BLaER1 treated with 17β-estradiol and CSF1 and Interleukin-3, amounts not matched to agents 10 nM and 100 nM (cell line): ENCODE data around the gene CTDSPL.
A peak's percentile ranks its signal among the peaks of the same experiment; 100 is the strongest.

ENCODE experiments used
- H3K27ac ChIP-seq, 11 experiments: shearing (Covaris generic); formaldehyde crosslinking; 2 replicates each; pipeline ENCODE4 v1.8.1; 2022
- H3K27me3 ChIP-seq, 11 experiments: shearing (Covaris generic); formaldehyde crosslinking; 2 replicates each; pipeline ENCODE4 v1.8.1; 2022
- H3K36me3 ChIP-seq, 11 experiments: shearing (Covaris generic); formaldehyde crosslinking; 2 replicates each; pipeline ENCODE4 v1.8.1; 2022
- H3K4me1 ChIP-seq, 10 experiments: shearing (Covaris generic); formaldehyde crosslinking; 2 replicates each; pipeline ENCODE4 v1.8.1; 2022
- H3K4me2 ChIP-seq, 11 experiments: shearing (Covaris generic); formaldehyde crosslinking; 2 replicates each; pipeline ENCODE4 v1.8.1; 2022
- H3K4me3 ChIP-seq, 10 experiments: shearing (Covaris generic); formaldehyde crosslinking; 2 replicates each; pipeline ENCODE4 v1.8.1; 2022
- H3K9ac ChIP-seq, 11 experiments: shearing (Covaris generic); formaldehyde crosslinking; 2 replicates each; pipeline ENCODE4 v1.8.1; 2022
- H3K9me3 ChIP-seq, 11 experiments: shearing (Covaris generic); formaldehyde crosslinking; replicated peaks in 1 of 11; 2 replicates each; pipeline ENCODE4 v1.8.1; 2022
- H4K20me1 ChIP-seq, 11 experiments: shearing (Covaris generic); formaldehyde crosslinking; 2 replicates each; pipeline ENCODE4 v1.8.1; 2022
- Cebpa-rat ChIP-seq, 11 experiments: shearing (Covaris generic); IDR thresholded peaks; 2 replicates each; pipeline ENCODE4 v1.8.1; 2022

CTDSPL gene

GRCh38 chr3:37953707-37954394 is 92.2 kb downstream of the CTDSPL start:
- peaks cover 0 to 5% (median 0%) of the 10 kb centered on the region in 11 experiments; a peak in 1 of 22 replicates for H3K9me3 ChIP-seq
- H3K4me3 ChIP-seq = 0 out of 20 replicates have a peak overlapping the region, but pooled peaks of 1 of the 10 experiments have one; percentile 2
- no peak overlapping the region for H3K9ac ChIP-seq
- no peaks in the 10 kb centered on the region for H4K20me1 ChIP-seq
- H3K27me3 ChIP-seq = no peaks in the 10 kb centered on the region
- peaks cover 41 to 59% (median 53%) of the 10 kb centered on the region in 10 experiments for H3K4me1 ChIP-seq
- peak overlapping the region in 6 of 11 experiments; percentile 2 to 51 (median 36); a peak in 9 of 22 replicates for H3K27ac ChIP-seq
- peak overlapping the region; percentile 21 to 90 (median 77); a peak in 21 of 22 replicates for H3K4me2 ChIP-seq
- H3K36me3 ChIP-seq = peaks cover 0 to 10% (median 0%) of the 10 kb centered on the region in 11 experiments; a peak in 8 of 22 replicates
- TF ChIP-seq Cebpa-rat (IDR thresholded peaks at IDR 0.05) = no peak

- Histone ChIP-seq H3K9me3 (peaks cover 0 to 5% (median 0%) of the 10 kb centered on the region in 11 experiments; a peak in 1 of 22 replicates), H3K4me1 (peaks cover 41 to 59% (median 53%) of the 10 kb centered on the region in 10 experiments), H3K27ac (peak overlapping the region in 4 of 11 experiments; percentile 28 to 72 (median 59); a peak in 5 of 22 replicates), H3K27me3 (no peaks in the 10 kb centered on the region), H3K4me3 (no peak overlapping the region), H4K20me1 (no peaks in the 10 kb centered on the region), H3K36me3 (peaks cover 0 to 10% (median 0%) of the 10 kb centered on the region in 11 experiments; a peak in 8 of 22 replicates), H3K4me2 (peak overlapping the region; percentile 54 to 90 (median 82); a peak in 19 of 22 replicates), H3K9ac (no peak overlapping the region)
- no peak for TF ChIP-seq Cebpa-rat (IDR thresholded peaks at IDR 0.05)
Observed at GRCh38 chr3:37954881-37955280, 93.2 kb downstream of the CTDSPL start.

DNA sequence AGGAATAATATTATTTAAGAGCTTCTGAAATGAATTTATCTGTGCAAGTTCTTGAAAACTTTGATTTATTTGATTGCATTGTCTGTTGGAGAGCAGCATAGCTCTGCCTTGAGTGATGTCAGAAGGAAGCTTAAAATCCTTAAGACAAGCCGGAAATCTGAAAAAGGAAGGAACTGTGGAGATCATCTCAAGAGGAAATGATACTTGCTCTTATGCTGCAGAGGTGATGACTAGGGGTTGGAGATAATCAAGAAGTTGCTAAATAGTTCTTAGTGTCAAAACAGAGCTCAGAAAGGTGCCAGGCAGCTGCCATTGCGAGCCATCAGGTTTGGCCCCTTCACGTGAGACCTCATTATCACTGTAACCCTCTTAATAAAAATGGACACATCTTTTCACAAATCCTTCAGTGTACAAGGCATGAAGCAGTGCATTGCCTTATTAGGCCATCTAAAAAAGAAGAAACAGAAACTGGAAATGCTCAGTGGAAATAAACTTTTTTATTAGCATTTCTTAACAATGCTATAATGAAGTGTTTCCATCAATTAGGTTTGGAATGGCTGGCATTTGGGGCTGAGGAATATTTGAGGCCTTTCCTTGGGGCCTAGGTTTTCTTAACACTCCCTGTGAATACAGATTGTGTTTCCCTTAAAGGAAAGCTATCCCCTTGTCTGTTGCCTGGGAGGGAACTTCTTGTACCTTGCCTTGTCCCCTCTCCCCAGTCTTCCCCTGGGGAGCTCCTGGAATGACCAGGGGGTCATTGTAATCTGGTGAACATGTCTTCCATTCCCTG is 94.4 kb downstream of the CTDSPL start:
- Histone ChIP-seq H3K27me3 (no peaks in the 10 kb centered on the region), H3K4me3 (no peak overlapping the region), H3K9me3 (peaks cover 0 to 5% (median 0%) of the 10 kb centered on the region in 11 experiments; a peak in 1 of 22 replicates), H3K36me3 (peaks cover 0 to 10% (median 0%) of the 10 kb centered on the region in 11 experiments; a peak in 6 of 22 replicates), H3K4me1 (peaks cover 41 to 59% (median 53%) of the 10 kb centered on the region in 10 experiments), H3K27ac (peak overlapping the region; percentile 18 to 72 (median 61); a peak in 20 of 22 replicates), H3K4me2 (peak overlapping the region; percentile 63 to 90 (median 83)), H3K9ac (peak overlapping the region in 4 of 11 experiments; percentile 12 to 64 (median 38); a peak in 4 of 22 replicates), H4K20me1 (no peaks in the 10 kb centered on the region)
- TF ChIP-seq Cebpa-rat (IDR thresholded peaks at IDR 0.05) = 0 out of 22 replicates have a peak, but pooled peaks of 1 of the 11 experiments have one; percentile 19

- Histone ChIP-seq H4K20me1 (no peaks in the 10 kb centered on the region), H3K36me3 (peaks cover 0 to 10% (median 0%) of the 10 kb centered on the region in 11 experiments; a peak in 6 of 22 replicates), H3K4me1 (peaks cover 41 to 58% (median 52%) of the 10 kb centered on the region in 10 experiments), H3K4me2 (peak overlapping the region; percentile 63 to 90 (median 83)), H3K9me3 (peaks cover 0 to 5% (median 0%) of the 10 kb centered on the region in 11 experiments; a peak in 1 of 22 replicates), H3K9ac (peak overlapping the region in 10 of 11 experiments; percentile 2 to 64 (median 31); a peak in 12 of 22 replicates), H3K4me3 (peak overlapping the region in 2 of 10 experiments; percentile 12 to 22; a peak in 2 of 20 replicates), H3K27me3 (no peaks in the 10 kb centered on the region), H3K27ac (peak overlapping the region; percentile 18 to 72 (median 61); a peak in 21 of 22 replicates)
- TF ChIP-seq Cebpa-rat (IDR thresholded peaks at IDR 0.05) = no peak
Observed at GRCh38 chr3:37956723-37957538, 95.3 kb downstream of the CTDSPL start.

DNA sequence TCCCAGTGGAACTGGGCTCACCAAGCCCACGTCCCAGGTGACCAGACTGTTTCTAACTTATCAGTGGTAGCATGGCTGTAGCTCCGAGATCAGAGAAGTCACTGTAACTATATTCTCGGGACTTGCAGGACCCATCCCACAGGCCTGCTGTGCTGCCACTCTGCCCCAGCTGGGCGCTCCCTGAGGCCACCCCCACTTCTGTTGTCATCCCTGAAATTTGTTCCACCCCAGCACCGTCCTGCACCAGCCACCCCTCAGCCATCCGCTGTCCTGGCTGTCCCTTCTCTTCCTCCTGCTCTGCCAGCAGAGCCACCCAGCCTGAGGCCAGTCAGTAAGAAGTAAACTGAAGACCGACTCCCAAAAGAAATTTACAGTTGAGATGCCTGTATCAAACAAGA is 95.9 kb downstream of the CTDSPL start:
- peaks cover 0 to 10% (median 0%) of the 10 kb centered on the region in 11 experiments; a peak in 6 of 22 replicates for H3K36me3 ChIP-seq
- H4K20me1 ChIP-seq = no peaks in the 10 kb centered on the region
- H3K27ac ChIP-seq = peak overlapping the region; percentile 18 to 72 (median 61); a peak in 21 of 22 replicates
- peaks cover 0 to 5% (median 0%) of the 10 kb centered on the region in 11 experiments; a peak in 1 of 22 replicates for H3K9me3 ChIP-seq
- TF ChIP-seq Cebpa-rat (IDR thresholded peaks at IDR 0.05) = no peak
- peak overlapping the region in 9 of 11 experiments; percentile 2 to 64 (median 37); a peak in 11 of 22 replicates for H3K9ac ChIP-seq
- H3K4me2 ChIP-seq = peak overlapping the region; percentile 63 to 90 (median 83)
- H3K27me3 ChIP-seq = no peaks in the 10 kb centered on the region
- H3K4me1 ChIP-seq = peaks cover 41 to 54% (median 51%) of the 10 kb centered on the region in 10 experiments
- H3K4me3 ChIP-seq = peak overlapping the region in 2 of 10 experiments; percentile 12 to 22; a peak in 2 of 20 replicates

DNA sequence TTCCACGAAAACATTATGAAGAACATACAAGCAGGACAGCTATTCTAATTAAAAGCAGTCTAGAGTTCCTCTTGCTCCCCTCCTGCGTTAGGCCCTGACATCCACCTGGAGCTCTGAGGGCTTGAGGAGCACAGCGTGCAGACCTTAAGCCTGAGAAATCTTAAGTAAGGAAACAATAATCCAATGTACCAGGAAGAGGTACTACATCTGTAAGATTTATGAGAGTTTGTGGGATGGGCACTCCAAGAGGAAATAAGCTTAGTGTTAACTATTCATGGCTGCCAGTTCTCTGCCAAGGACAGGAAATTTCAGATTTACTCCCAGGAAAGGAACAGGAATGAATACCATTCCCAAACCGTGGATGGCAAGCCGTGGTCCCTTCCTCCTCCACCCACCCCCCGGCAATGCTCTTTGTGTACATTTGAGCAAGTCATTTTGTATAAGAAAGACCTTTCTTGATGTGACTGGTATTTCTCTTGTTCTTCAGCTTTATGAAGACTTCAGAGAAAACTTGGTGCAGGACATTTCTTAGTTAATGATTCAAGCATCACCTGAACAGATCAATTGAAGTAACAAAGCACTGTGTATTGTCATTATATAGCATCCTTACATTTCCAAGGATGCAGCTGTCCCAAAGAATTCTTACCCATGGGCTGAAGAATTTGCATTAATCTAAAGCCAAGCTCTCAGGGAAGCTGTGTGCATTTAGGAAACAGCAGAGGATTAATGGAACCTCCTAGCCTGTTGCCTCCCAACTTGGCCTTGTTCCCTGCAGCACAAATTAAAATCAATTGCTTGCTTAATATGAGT is 100.1 kb downstream of the CTDSPL start:
- no peaks in the 10 kb centered on the region for H3K9me3 ChIP-seq
- no peak overlapping the region for H3K9ac ChIP-seq
- H4K20me1 ChIP-seq = no peaks in the 10 kb centered on the region
- no peak overlapping the region for H3K4me2 ChIP-seq
- no peak overlapping the region for H3K4me3 ChIP-seq
- H3K4me1 ChIP-seq = peaks cover 10 to 18% (median 13%) of the 10 kb centered on the region in 10 experiments
- H3K36me3 ChIP-seq = no peaks in the 10 kb centered on the region
- no peak for TF ChIP-seq Cebpa-rat (IDR thresholded peaks at IDR 0.05)
- no peaks in the 10 kb centered on the region for H3K27me3 ChIP-seq
- no peak overlapping the region for H3K27ac ChIP-seq

DNA sequence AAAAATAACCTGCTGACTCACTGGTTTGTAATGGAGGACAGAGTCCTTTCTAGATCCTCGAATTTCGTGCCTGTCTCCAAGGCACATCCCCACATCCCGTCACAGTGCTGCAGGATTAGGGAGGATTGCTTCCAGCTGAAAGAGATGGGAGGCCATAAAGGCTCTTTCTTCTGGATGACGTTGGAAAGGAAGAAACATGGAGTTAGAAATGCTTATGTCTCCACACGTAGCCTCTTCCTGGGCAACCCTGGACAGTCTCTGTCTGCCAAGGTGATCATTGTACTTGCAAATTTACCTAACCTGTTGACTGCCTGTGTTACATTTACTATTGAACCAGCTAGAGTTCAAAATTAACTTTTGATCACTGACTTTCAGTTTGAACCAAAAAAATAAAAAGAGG is 101.3 kb downstream of the CTDSPL start:
- no peaks in the 10 kb centered on the region for H3K9me3 ChIP-seq
- no peaks in the 10 kb centered on the region for H3K36me3 ChIP-seq
- H3K4me3 ChIP-seq = no peak overlapping the region
- TF ChIP-seq Cebpa-rat (IDR thresholded peaks at IDR 0.05) = no peak
- H4K20me1 ChIP-seq = no peaks in the 10 kb centered on the region
- no peak overlapping the region for H3K9ac ChIP-seq
- H3K27ac ChIP-seq = no peak overlapping the region
- no peaks in the 10 kb centered on the region for H3K27me3 ChIP-seq
- peaks cover under 1 to 6% (median 2%) of the 10 kb centered on the region in 10 experiments; a peak in 17 of 20 replicates for H3K4me1 ChIP-seq
- no peak overlapping the region; a peak in 1 of 22 replicates for H3K4me2 ChIP-seq
